PC-3 (cell line): ENCODE results near the gene ANKDD1B. TPM values are rescaled to one million over a fixed set of nuclear protein-coding genes. Genes with fewer than 3 reads are reported as not detected.
A peak's percentile ranks its signal among the peaks of the same experiment; 100 is the strongest.
"Not testable (repeated sequence)": the region's sequence is repeated elsewhere in the genome, so short reads cannot be mapped to it uniquely, and the experiment has no call there.

Source experiments
- ATAC-seq: fragments of 200-7000 bp; cut with Tn5 transposase; 2 replicates; pipeline ENCODE4 v1.9.1; 2020; ENCODE audit warnings: mild to moderate bottlenecking, moderate library complexity
- BruUV-seq: library from RNA; stranded (reverse); fragments of 400-500 nt; replicated peaks from 2 replicates; lab custom pipeline; 2021; lab: Mats Ljungman, UMichigan
- CTCF ChIA-PET: fragments of 300-600 bp; sonication (Branson Sonifier 250); formaldehyde crosslinking; loops from one replicate; lab custom pipeline; 2022; ENCODE audit warnings: antibody characterized with exemption; lab: Charles Lee
- POLR2A ChIA-PET: fragments of 300-600 bp; sonication (Branson Sonifier 250); formaldehyde crosslinking; loops from one replicate; lab custom pipeline; 2022; ENCODE audit warnings: antibody characterized with exemption; ENCODE audit not compliant: unreplicated experiment; lab: Charles Lee
- DNase-seq: peaks from one replicate; pipeline ENCODE4 v3.0.0-alpha.2; 2015
- H2AFZ ChIP-seq: fragments of 300-600 bp; sonication (generic); 2 replicates; pipeline ENCODE4 v1.6.0; 2016; ENCODE audit warnings: antibody characterized with exemption, low read length
- H3F3A ChIP-seq: fragments of 300-600 bp; sonication (generic); one replicate; pipeline ENCODE4 v1.6.0; 2017; ENCODE audit warnings: antibody characterized with exemption, low read length, control low read depth, mild to moderate bottlenecking; ENCODE audit not compliant: unreplicated experiment
- H3K27ac ChIP-seq: fragments of 300-600 bp; sonication (generic); 2 replicates; pipeline ENCODE4 v1.5.1; 2016; ENCODE audit warnings: mild to moderate bottlenecking, low read length
- H3K27me3 ChIP-seq: fragments of 300-600 bp; sonication (generic); 2 replicates; pipeline ENCODE4 v1.6.1; 2016; ENCODE audit warnings: low read length, mixed read lengths
- H3K36me3 ChIP-seq: fragments of 300-600 bp; sonication (generic); 2 replicates; pipeline ENCODE4 v1.6.1; 2016; ENCODE audit warnings: low read depth, mixed run types, low read length, mixed read lengths
- H3K4me1 ChIP-seq: fragments of 300-600 bp; sonication (generic); 2 replicates; pipeline ENCODE4 v1.5.1; 2016; ENCODE audit warnings: low read length; ENCODE audit not compliant: insufficient read depth
- H3K4me2 ChIP-seq: fragments of 300-600 bp; sonication (generic); 2 replicates; pipeline ENCODE4 v1.6.0; 2016; ENCODE audit warnings: low read length
- H3K4me3 ChIP-seq: fragments of 300-600 bp; sonication (generic); 2 replicates; pipeline ENCODE4 v1.5.1; 2016; ENCODE audit warnings: mild to moderate bottlenecking, low read length, mixed read lengths
- H3K79me2 ChIP-seq: fragments of 300-600 bp; sonication (generic); 2 replicates; pipeline ENCODE4 v1.6.1; 2017; ENCODE audit warnings: low read length, mixed read lengths
- H3K9ac ChIP-seq: fragments of 300-600 bp; sonication (generic); 2 replicates; pipeline ENCODE4 v1.6.0; 2016; ENCODE audit warnings: mild to moderate bottlenecking, low read length
- H3K9me2 ChIP-seq: fragments of 300-600 bp; sonication (generic); replicated peaks from 2 replicates; pipeline ENCODE4 v1.6.1; 2016; ENCODE audit warnings: mixed run types, low read length, mixed read lengths
- H3K9me3 ChIP-seq: fragments of 300-600 bp; sonication (generic); 2 replicates; pipeline ENCODE4 v1.6.1; 2016; ENCODE audit warnings: low read length, mixed read lengths
- H4K20me1 ChIP-seq: fragments of 300-600 bp; sonication (generic); 2 replicates; pipeline ENCODE4 v1.6.1; 2016; ENCODE audit warnings: low read length, mixed read lengths
- CTCF ChIP-seq: fragments of 300-600 bp; sonication (generic); conservative IDR thresholded peaks from 2 replicates; pipeline ENCODE4 v1.5.1; 2017; ENCODE audit warnings: antibody characterized with exemption, low read depth, mild to moderate bottlenecking, low read length
- EZH2 ChIP-seq: fragments of 300-600 bp; sonication (generic); IDR thresholded peaks from one replicate; pipeline ENCODE4 v1.6.1; 2017; ENCODE audit warnings: antibody characterized with exemption, mild to moderate bottlenecking, low read length; ENCODE audit not compliant: unreplicated experiment
- EZH2phosphoT487 ChIP-seq: fragments of 300-600 bp; sonication (generic); IDR thresholded peaks from 2 replicates; pipeline ENCODE4 v1.6.1; 2018; ENCODE audit warnings: mild to moderate bottlenecking, antibody characterized with exemption, low read length, borderline replicate concordance
- intact Hi-C: fragments of 100-400 bp; cut with micrococcal nuclease; formaldehyde crosslinking; loops from 2 replicates; pipeline ENCODE4 v1.9.0; 2023
- total RNA-seq: library from RNA; depleted of rRNA; stranded (reverse); fragments of >200 nt; gene quantifications from 2 replicates; pipeline ENCODE4 v1.2.3, GENCODE V29; 2014

Gene ANKDD1B
- total RNA-seq, 1 experiment from 2014 or later, result 0.04 TPM

DNA sequence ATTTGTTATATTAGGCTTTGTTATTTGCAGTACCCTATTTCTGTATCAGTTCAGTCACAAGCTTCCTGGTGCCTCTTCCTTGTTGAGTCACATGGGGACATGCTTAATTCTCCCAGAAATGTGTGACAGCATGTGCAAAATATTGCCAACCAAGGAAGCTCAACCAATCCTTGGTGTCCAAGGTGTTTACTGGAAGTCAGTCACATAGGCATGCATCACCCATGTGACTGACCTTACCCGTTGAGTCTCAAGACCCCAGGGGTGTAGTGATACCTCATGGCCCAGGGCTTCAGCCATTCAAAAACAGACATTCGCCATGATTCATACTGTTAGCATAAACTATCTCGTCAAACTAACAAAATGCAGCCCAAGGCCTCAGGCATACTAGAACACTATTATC, 9.3 kb upstream of the ANKDD1B start:
- TF ChIP-seq EZH2phosphoT487, result no peak
- TF ChIP-seq CTCF, result no peak
- no peak for TF ChIP-seq EZH2
- no peak overlapping the region for H3K9ac ChIP-seq
- H3K4me1 ChIP-seq, result peaks cover 14% of the 10 kb centered on the region; the same call in 1 of the 2 replicates
- no TSS peak for BruUV-seq
- intact Hi-C loops, result no loop called here
- H3K4me2 ChIP-seq, result no peak overlapping the region
- no peaks in the 10 kb centered on the region for H3K9me2 ChIP-seq
- H3K9me3 ChIP-seq, result no peaks in the 10 kb centered on the region
- DNase-seq, result peak; percentile 66
- H4K20me1 ChIP-seq, result no peaks in the 10 kb centered on the region
- H3K27me3 ChIP-seq, result no peaks in the 10 kb centered on the region
- ATAC-seq, result peak; percentile 15; the same call in 1 of the 2 replicates
- peak overlapping the region; percentile 72 for H3K27ac ChIP-seq
- no peaks in the 10 kb centered on the region for H3F3A ChIP-seq
- CTCF ChIA-PET, result no interaction called here
- H2AFZ ChIP-seq, result no peak overlapping the region
- H3K4me3 ChIP-seq, result no peak overlapping the region
- POLR2A ChIA-PET, result no interaction called here
- no peaks in the 10 kb centered on the region for H3K79me2 ChIP-seq
- no peaks in the 10 kb centered on the region for H3K36me3 ChIP-seq

DNA sequence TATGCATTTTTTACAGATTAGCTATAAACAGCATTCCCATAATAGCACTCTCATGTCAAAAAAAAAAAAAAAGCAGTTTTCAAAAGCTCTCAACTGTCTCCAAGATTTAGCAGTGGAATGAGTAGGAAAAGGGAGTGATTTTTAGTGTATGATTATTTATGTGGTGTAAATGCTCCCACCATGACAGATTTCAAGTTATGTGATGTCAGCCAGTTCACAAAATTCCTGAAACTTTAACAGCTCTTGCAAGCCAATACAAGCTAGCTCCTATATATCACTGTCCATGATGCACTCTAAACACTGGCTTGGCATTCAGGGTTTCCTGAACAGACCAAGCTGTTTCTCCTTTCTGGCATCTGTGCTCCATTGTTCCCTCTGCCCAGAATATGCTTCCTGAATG, 7.9 kb upstream of the ANKDD1B start:
- Histone ChIP-seq H4K20me1 (no peaks in the 10 kb centered on the region), H3K9me3 (no peaks in the 10 kb centered on the region), H3K4me1 (peaks cover 14% of the 10 kb centered on the region; the same call in 1 of the 2 replicates), H3K79me2 (no peaks in the 10 kb centered on the region), H3K36me3 (no peaks in the 10 kb centered on the region), H3K27ac (no peak overlapping the region), H3K9ac (no peak overlapping the region), H2AFZ (no peak overlapping the region), H3K4me2 (no peak overlapping the region), H3K9me2 (no peaks in the 10 kb centered on the region), H3K27me3 (no peaks in the 10 kb centered on the region), H3F3A (no peaks in the 10 kb centered on the region), H3K4me3 (no peak overlapping the region)
- intact Hi-C loops, result no loop called here
- CTCF ChIA-PET, result no interaction called here
- POLR2A ChIA-PET, result no interaction called here
- no peak for TF ChIP-seq EZH2
- no peak for TF ChIP-seq EZH2phosphoT487
- TF ChIP-seq CTCF, result no peak
- DNase-seq, result no peak
- no peak for ATAC-seq
- BruUV-seq, result no TSS peak

DNA sequence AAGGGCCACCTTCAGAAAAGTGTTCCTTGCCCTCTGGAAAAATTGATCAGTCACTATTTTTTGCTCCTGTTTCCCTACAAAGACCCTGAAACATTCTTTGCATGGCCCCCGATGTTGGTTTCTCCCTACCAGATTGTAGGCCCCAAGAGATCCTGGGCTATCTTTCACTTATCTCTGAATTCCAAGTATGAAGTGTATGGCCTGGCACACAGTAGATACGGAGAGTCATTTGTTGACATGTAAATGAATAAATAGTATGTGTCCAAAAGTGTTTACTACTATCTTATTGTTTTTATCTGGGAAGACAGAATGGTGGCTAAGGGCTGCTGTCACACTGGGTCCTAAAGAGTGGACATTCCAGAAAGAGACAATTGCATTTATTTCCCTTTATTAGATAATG, 7.4 kb upstream of the ANKDD1B start:
- Histone ChIP-seq H2AFZ (no peak overlapping the region), H3K4me1 (peaks cover 14% of the 10 kb centered on the region; the same call in 1 of the 2 replicates), H3K4me3 (no peak overlapping the region), H4K20me1 (no peaks in the 10 kb centered on the region), H3F3A (no peaks in the 10 kb centered on the region), H3K27me3 (no peaks in the 10 kb centered on the region), H3K9me3 (no peaks in the 10 kb centered on the region), H3K9ac (no peak overlapping the region), H3K79me2 (no peaks in the 10 kb centered on the region), H3K27ac (no peak overlapping the region), H3K9me2 (no peaks in the 10 kb centered on the region), H3K36me3 (no peaks in the 10 kb centered on the region), H3K4me2 (no peak overlapping the region)
- DNase-seq (no peak), ATAC-seq (no peak)
- POLR2A ChIA-PET, result no interaction called here
- intact Hi-C loops, result no loop called here
- CTCF ChIA-PET, result no interaction called here
- BruUV-seq, result no TSS peak
- no peak for TF ChIP-seq EZH2
- no peak for TF ChIP-seq EZH2phosphoT487
- no peak for TF ChIP-seq CTCF

DNA sequence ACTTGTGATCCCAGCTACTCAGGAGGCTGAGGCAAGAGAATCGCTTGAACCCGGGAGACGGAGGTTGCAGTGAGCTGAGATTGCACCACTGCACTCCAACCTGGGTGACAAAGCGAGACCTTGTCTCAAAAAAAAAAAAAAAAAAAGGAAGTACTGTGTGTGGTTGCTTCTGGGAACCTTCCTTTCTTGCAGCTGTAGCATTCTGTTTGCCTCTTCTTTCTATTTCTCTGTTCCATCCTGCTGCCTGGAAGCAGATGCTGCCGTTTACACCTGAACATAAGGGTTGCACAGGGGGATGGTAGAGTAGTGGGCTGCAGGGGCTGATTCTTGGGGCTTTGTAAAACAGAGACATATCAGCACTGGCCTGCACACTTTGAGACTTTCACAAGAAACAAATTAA, 3.9 kb upstream of the ANKDD1B start:
- peaks cover 17% of the 10 kb centered on the region for H3K4me1 ChIP-seq
- H3K27me3 ChIP-seq, H3K9ac ChIP-seq, H3K4me2 ChIP-seq, POLR2A ChIA-PET, H3K27ac ChIP-seq, H4K20me1 ChIP-seq, H3K9me2 ChIP-seq, H3F3A ChIP-seq, CTCF ChIA-PET, DNase-seq, intact Hi-C loops, H3K36me3 ChIP-seq, H3K9me3 ChIP-seq, H2AFZ ChIP-seq, ATAC-seq, BruUV-seq, H3K79me2 ChIP-seq, H3K4me3 ChIP-seq: not testable (repeated sequence)
